Measurements from ENCODE around the gene ESRP2. TPM values are rescaled to one million over a fixed set of nuclear protein-coding genes. Genes with fewer than 3 reads are reported as not detected.

The ESRP2 gene
- total and polyA plus RNA-seq, 8 donors = 20.1 to 45.5 (median 35.0) TPM

DNA sequence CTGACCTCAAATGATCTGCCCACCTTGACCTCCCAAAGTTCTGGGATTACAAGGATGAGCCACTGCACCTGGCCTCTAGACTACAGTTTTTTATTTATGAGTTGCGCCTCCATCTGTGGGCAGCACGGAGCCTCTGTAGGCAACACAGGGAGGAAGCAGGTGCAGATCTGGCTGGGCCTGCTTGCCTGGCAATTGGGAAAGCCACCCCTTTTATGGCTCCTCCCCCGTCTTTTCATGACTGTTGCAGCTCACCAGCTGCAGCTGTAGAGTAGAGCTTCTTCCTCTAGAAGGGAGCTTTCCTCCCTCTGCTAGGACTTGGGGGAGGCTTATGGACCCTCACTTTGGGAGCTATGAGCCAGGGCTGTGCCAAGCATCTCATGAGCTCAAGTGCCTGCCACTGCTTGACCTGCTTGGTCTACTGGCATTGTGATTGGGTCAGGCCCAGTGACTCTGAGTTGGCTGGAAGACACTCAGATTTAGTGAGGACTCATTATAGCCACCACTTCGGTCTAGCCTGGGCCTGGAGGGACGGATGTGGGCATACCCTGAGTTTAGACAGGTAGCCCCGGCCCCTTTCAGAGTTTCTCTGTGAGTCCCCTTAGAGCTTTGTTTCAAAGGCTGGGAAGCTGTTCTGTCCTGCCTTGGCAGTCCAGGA is 21.5 kb upstream of the ESRP2 start:
- H3K9me3 ChIP-seq = no peaks in the 10 kb centered on the region
- no peak overlapping the region for H3K27ac ChIP-seq
- intact Hi-C loops (cut with DNase I) = loop anchor here in 1 of 3 donors (5.0 kb wide), 1 partner anchor 70 kb away; no protein-coding TSS in a partner anchor
- 83 to 91% methylated on average over 6 of the region's 6 CpGs for WGBS, 2 donors
- FAIRE-seq = no peak
- peak in 1 of 6 donors; percentile 6 for DNase-seq
- TF ChIP-seq CTCF (IDR thresholded peaks at IDR 0.05) = no peak
- no peak overlapping the region for H3K4me3 ChIP-seq
- ATAC-seq = peak in 1 of 4 donors; percentile 13
- no peaks in the 10 kb centered on the region for H3K4me1 ChIP-seq
- no peaks in the 10 kb centered on the region for H3K27me3 ChIP-seq
- no peaks in the 10 kb centered on the region for H3K36me3 ChIP-seq

GRCh38 chr16:68255712-68256111 is 19.8 kb upstream of the ESRP2 start:
- intact Hi-C loops (cut with DNase I) = loop anchor here in 1 of 3 donors (5.0 kb wide), 1 partner anchor 72 kb away; no protein-coding TSS in a partner anchor
- FAIRE-seq = no peak

GRCh38 chr16:68253721-68254120 is 17.8 kb upstream of the ESRP2 start:
- H3K9me3 ChIP-seq = no peaks in the 10 kb centered on the region
- no peak overlapping the region for H3K27ac ChIP-seq
- H3K36me3 ChIP-seq = no peaks in the 10 kb centered on the region
- no peak for ATAC-seq
- no peak overlapping the region for H3K4me3 ChIP-seq
- FAIRE-seq = no peak
- no peak for DNase-seq
- no peak for TF ChIP-seq CTCF (IDR thresholded peaks at IDR 0.05)
- H3K4me1 ChIP-seq = no peaks in the 10 kb centered on the region
- intact Hi-C loops (cut with DNase I) = no loop called here
- 89 to 90% methylated on average over 4 of the region's 4 CpGs for WGBS, 2 donors
- H3K27me3 ChIP-seq = no peaks in the 10 kb centered on the region

More at GRCh38 chr16:68255712-68256111, 19.8 kb upstream of the ESRP2 start:
- ATAC-seq (no peak), DNase-seq (peak in 1 of 6 donors; percentile 58)
- WGBS, 2 donors = 88 to 94% methylated on average over 18 of the region's 18 CpGs
- H3K36me3 ChIP-seq = no peaks in the 10 kb centered on the region
- H3K27me3 ChIP-seq = no peaks in the 10 kb centered on the region
- H3K4me1 ChIP-seq = no peaks in the 10 kb centered on the region
- no peaks in the 10 kb centered on the region for H3K9me3 ChIP-seq
- H3K4me3 ChIP-seq = no peak overlapping the region
- no peak overlapping the region for H3K27ac ChIP-seq
- TF ChIP-seq CTCF (IDR thresholded peaks at IDR 0.05) = no peak

DNA sequence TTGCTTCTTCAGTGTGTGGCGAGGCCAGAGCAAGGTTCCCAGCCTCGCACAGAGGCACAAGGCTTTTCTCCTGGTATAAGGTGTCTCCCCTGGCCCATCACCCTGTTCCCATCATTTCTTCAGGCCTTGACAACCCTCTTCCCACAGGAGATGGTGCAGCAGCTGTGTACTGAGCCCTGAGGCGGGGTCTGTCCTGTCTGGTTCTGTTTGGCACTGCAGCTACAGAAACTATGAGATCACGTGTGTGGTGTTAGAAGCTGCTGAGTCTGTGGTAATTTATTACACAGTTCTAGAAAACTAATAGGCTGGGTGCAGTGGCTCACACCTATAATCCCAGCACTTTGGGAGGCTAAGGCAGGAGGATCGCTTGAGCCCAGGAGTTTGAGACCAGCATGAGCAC is 16.5 kb upstream of the ESRP2 start:
- WGBS, 2 donors = 91 to 94% methylated on average over 5 of the region's 5 CpGs
- no peak for FAIRE-seq
- no peak for ATAC-seq
- no peak for TF ChIP-seq CTCF (IDR thresholded peaks at IDR 0.05)
- Histone ChIP-seq H3K4me3 (no peak overlapping the region), H3K9me3 (no peaks in the 10 kb centered on the region), H3K4me1 (no peaks in the 10 kb centered on the region), H3K27ac (no peak overlapping the region), H3K36me3 (no peaks in the 10 kb centered on the region), H3K27me3 (no peaks in the 10 kb centered on the region)
- no peak for DNase-seq
- intact Hi-C loops (cut with DNase I) = no loop called here

DNA sequence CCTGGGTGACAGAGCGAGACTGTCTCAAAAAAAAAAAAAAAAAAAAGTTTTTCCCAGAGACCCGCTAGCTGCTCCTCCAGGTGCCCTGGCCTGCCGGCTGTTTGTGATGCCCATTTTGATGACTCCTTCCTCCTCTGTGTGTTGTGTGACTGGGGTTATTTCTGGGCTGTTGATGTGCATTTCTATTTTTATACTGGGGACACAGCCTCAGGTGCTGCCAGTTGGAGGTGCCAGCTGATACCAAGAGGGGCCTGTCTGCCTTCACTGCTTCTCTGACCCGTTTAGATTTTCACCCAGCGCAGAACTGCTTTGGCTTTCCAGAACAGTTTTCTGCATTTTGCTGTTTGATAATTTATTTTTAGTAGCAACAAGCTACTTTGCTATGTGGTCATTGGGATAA is 15.9 kb upstream of the ESRP2 start:
- ATAC-seq (no peak), DNase-seq (no peak), FAIRE-seq (no peak)
- no peak for TF ChIP-seq CTCF (IDR thresholded peaks at IDR 0.05)
- Histone ChIP-seq H3K27ac (no peak overlapping the region), H3K9me3 (no peaks in the 10 kb centered on the region), H3K36me3 (no peaks in the 10 kb centered on the region), H3K27me3 (no peaks in the 10 kb centered on the region), H3K4me3 (no peak overlapping the region), H3K4me1 (no peaks in the 10 kb centered on the region)
- intact Hi-C loops (cut with DNase I) = no loop called here
- 84 to 87% methylated on average over 5 of the region's 5 CpGs for WGBS, 2 donors

Data from pancreas (tissue), 10 donors.